GM12875 (cell line): Measurements from ENCODE around the gene MRPS30.
"Not testable (repeated sequence)": the region's sequence is repeated elsewhere in the genome, so short reads cannot be mapped to it uniquely, and the experiment has no call there.

Source experiments
- H3K4me3 ChIP-seq: one replicate; pipeline ENCODE4 v1.5.1; 2011; ENCODE audit warnings: low read depth, low read length, control low read depth
- TF ChIP-seq, protein P1 (sequence below): IDR thresholded peaks from 2 replicates; pipeline ENCODE4 v1.5.1; 2011; ENCODE audit warnings: low read depth, mild to moderate bottlenecking, control low read depth, inconsistent platforms, low read length, moderate library complexity, borderline replicate concordance; ENCODE audit not compliant: insufficient read depth

MRPS30 gene

DNA sequence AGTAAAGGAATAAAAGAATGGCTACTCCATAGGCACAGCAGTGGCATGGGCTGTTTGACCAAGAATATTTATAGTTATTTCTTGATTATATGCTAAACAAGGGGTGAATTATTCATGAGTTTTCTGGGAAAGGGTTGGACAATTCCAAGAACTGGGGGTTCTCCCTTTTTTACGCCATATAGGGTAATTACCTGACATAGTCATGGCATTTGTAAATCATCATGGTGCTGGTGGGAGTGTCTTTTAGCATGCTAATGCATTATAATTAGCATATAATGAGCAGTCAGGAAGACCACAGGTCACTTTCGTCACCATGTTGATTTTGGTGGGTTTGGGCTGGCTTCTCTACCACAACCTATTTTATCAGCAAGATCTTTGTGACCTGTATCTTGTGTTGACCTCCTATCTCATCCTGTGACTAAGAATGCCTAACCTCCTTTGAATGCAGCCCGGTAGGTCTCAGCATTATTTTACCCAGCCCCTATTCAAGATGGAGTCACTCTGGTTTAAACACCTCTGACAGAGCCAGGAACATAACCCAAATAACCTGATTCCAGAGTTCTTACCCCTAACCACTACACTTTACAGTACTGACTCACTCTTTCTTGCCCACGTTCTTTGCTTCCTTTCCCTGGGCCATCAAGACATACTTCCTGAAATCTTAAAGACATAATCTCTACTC is 25.0 kb upstream of the MRPS30 start:
- TF ChIP-seq, protein P1, sequence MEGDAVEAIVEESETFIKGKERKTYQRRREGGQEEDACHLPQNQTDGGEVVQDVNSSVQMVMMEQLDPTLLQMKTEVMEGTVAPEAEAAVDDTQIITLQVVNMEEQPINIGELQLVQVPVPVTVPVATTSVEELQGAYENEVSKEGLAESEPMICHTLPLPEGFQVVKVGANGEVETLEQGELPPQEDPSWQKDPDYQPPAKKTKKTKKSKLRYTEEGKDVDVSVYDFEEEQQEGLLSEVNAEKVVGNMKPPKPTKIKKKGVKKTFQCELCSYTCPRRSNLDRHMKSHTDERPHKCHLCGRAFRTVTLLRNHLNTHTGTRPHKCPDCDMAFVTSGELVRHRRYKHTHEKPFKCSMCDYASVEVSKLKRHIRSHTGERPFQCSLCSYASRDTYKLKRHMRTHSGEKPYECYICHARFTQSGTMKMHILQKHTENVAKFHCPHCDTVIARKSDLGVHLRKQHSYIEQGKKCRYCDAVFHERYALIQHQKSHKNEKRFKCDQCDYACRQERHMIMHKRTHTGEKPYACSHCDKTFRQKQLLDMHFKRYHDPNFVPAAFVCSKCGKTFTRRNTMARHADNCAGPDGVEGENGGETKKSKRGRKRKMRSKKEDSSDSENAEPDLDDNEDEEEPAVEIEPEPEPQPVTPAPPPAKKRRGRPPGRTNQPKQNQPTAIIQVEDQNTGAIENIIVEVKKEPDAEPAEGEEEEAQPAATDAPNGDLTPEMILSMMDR, result no peak
- no peak overlapping the region for H3K4me3 ChIP-seq

DNA sequence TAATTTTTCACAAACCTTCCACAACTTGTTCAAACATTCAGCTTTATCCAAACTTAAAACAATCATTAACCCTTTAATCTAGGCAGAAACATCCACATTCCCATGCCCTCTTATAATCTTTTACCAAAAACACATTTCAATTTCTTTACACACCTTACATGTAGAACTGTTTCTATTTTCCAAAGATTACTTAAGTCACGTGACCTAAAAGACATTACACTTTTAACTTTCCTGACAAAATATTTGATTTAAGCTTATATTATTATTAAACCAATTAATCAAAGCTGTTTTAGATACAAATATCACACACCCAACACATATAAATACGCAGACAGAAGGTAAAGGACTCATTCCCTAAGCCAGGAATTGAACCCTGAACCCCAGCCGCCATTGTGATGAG is 21.0 kb upstream of the MRPS30 start:
- TF ChIP-seq, protein P1, result no peak
- H3K4me3 ChIP-seq, result no peak overlapping the region

DNA sequence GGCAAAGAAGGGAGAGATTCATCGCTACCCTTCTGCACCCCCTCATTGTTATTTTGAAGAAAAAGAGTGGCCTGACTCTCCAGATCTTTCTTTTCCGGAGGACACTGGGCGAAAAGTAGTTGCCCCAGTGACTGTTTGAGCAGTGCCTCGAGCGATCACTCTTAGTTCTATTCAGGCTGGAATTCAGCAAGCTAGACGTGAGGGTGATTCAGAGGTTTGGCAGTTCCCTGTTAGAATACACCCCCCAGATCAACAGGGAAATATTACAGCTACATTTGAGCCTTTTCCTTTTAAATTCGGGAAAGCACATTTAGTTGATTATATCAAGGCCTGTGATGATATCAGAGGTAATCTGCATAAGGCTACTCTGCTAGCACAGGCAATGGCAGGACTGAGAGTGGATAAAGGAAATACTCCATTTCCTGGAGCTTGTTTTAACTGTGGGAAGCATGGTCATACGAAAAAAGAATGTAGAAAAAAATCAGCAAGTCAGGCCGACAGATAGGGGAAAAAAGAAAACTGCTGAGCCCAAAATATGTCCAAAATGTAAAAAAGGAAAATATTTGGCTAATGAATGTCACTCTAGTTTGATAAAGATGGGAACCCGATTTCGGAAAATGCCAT is 19.3 kb upstream of the MRPS30 start:
- H3K4me3 ChIP-seq, result not testable (repeated sequence)

DNA sequence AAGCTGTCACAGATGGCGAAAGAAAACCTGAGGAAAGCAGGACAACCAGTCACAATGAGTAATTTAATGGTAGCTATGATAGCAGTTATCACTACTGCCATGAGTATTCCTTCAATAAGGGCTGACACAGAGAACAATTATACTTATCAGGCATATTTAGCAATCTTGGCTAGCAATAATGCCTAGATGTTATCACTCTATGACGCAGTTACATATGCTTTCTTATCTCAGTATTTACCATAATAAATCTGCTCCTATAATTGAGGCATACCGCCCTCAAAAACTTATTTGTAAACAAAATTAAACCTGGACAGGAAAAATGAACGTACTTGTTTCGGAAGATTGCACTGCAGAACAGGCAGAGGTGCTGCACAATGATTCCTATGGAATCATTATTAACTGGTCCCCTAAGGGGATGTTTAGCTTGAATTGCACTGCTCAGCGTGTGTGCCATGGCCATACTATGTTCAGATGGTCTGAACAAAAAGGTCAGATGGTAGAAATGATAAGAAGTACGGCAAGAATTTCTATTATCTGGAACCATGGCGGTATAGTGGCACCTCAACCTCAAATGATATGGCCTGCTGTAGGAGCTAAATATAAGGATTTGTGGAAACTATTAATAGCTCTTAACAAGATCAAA is 16.6 kb upstream of the MRPS30 start:
- not testable (repeated sequence) for H3K4me3 ChIP-seq

DNA sequence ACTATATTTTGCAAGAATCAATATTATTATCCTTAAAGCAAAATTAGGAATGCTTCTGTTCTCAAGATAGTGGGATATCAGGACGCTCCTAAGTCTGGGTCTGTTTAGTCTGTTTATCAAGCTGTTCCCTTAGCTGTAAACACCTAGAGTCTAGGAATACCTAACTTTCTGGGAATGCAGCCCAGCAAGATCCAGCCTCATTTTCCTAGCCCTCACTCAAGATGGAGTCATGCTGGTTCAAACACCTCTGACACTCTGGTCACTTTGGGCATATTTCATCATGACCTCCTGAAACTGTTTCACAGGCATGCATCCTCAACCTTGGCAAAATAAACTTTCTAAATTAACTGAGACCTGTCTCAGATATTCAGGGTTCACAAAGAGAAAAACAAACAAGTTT is 14.4 kb upstream of the MRPS30 start:
- TF ChIP-seq, protein P1, result no peak

DNA sequence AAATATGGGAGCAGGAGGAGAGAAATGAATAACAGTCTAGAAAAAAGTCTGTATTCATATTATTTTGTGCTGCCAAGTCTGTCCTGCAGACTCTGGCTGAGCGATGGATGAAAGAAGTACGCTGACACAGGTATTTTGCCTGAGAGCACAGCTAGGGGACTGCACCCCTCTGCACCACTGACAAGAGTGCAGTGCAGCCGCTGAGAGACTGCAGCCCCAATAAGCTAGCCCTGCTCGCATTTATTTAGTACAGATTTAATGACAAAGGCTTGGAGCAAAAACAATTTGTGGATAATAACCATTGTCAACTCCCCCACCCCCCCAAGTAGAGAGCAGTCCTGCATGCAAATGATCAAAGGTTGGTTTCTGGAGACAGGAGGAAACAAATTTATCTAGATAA is 13.3 kb upstream of the MRPS30 start:
- TF ChIP-seq, protein P1, result no peak
- no peak overlapping the region for H3K4me3 ChIP-seq

More for the DNA sequence above, 14.4 kb upstream of the MRPS30 start:
- no peak overlapping the region for H3K4me3 ChIP-seq

DNA sequence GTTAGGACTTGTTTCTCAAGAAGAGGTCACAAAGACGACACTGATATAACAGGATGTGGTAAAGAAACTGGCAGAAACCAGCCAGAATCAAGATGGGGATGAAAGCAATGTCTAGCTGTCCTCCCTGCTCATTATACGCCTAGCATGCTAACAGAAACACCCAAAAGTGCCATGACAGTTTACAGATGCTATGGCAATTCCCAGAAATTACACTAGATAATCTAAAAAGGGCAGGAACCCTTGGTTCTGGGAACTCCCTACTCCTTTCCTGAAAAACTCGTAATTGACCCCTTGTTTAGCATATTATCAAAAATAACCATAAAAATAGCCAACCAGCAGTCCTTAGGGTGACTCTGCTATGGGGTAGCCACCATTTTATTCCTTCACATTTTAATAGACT is 10.9 kb upstream of the MRPS30 start:
- no peak overlapping the region for H3K4me3 ChIP-seq
- TF ChIP-seq, protein P1, result no peak

DNA sequence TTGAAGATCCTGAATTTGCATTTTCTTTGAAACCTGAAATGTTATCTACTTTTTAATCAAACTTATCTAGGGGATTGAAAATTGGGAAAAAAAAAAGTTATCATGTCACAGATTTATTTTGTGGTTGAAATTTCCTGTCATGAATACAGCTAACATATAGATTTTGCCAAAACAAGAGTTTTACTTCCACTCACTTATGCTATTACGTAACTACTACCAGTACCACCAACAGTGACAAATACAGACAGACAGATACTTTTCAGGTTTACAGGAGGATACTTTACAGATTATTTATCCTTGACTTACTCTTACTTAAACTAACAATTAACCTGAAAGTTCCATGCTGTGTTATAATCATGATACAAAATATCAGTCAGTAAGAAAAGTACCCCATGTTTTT is 6.8 kb upstream of the MRPS30 start:
- H3K4me3 ChIP-seq, result no peak overlapping the region
- TF ChIP-seq, protein P1, result no peak
